ENCODE results near the gene TGM6. TPM values are rescaled to one million over a fixed set of nuclear protein-coding genes. Genes with fewer than 3 reads are reported as not detected.
A peak's percentile ranks its signal among the peaks of the same experiment; 100 is the strongest.

The TGM6 gene
- total RNA-seq, 2 donors from 2014 or later, result not detected

GRCh38 chr20:2469991-2470422, 89.3 kb downstream of the TGM6 start:
- TF ChIP-seq, protein P1, sequence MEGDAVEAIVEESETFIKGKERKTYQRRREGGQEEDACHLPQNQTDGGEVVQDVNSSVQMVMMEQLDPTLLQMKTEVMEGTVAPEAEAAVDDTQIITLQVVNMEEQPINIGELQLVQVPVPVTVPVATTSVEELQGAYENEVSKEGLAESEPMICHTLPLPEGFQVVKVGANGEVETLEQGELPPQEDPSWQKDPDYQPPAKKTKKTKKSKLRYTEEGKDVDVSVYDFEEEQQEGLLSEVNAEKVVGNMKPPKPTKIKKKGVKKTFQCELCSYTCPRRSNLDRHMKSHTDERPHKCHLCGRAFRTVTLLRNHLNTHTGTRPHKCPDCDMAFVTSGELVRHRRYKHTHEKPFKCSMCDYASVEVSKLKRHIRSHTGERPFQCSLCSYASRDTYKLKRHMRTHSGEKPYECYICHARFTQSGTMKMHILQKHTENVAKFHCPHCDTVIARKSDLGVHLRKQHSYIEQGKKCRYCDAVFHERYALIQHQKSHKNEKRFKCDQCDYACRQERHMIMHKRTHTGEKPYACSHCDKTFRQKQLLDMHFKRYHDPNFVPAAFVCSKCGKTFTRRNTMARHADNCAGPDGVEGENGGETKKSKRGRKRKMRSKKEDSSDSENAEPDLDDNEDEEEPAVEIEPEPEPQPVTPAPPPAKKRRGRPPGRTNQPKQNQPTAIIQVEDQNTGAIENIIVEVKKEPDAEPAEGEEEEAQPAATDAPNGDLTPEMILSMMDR (IDR thresholded peaks at IDR 0.05), result no peak
- Histone ChIP-seq H3K27ac (peak overlapping the region; percentile 97), H3K4me1 (ENCODE audit: control insufficient read depth in 1 of 2, low read depth in 2 of 2) (peaks cover 11 to 20% of the 10 kb centered on the region in 2 donors), H3K9me3 (no peaks in the 10 kb centered on the region), H3K36me3 (peaks cover 27% of the 10 kb centered on the region), H3K4me3 (peak overlapping the region; percentile 96), H3K27me3 (replicated peaks; ENCODE audit: insufficient read depth) (no peaks in the 10 kb centered on the region)
- ATAC-seq (ENCODE audit: insufficient number of reproducible peaks, low FRiP score, low read depth), result no peak
- DNase-seq (ENCODE audit: low spot score), result no peak

- TF ChIP-seq, protein P1 (IDR thresholded peaks at IDR 0.05), result no peak
- ATAC-seq (ENCODE audit: insufficient number of reproducible peaks, low FRiP score, low read depth) (peak; percentile 99), DNase-seq (ENCODE audit: low spot score) (peak; percentile 93)
- peak within 1 kb of the TSS; percentile 96 for H3K4me3 ChIP-seq
- no peaks in the 10 kb centered on the region for H3K27me3 ChIP-seq (replicated peaks; ENCODE audit: insufficient read depth)
- H3K27ac ChIP-seq, result peak within 1 kb of the TSS; percentile 97
- peaks cover 11 to 20% of the 10 kb centered on the region in 2 donors for H3K4me1 ChIP-seq (ENCODE audit: control insufficient read depth in 1 of 2, low read depth in 2 of 2)
- H3K9me3 ChIP-seq, result no peaks in the 10 kb centered on the region
- H3K36me3 ChIP-seq, result peaks cover 21% of the 10 kb centered on the region
Observed at GRCh38 chr20:2470423-2471193, 89.9 kb downstream of the TGM6 start, which contains the start of gene SNRPB. TSS of gene SNRPB (minus strand) at chr20:2470789. CDS start at chr20:2470690, 99 bp downstream.

DNA sequence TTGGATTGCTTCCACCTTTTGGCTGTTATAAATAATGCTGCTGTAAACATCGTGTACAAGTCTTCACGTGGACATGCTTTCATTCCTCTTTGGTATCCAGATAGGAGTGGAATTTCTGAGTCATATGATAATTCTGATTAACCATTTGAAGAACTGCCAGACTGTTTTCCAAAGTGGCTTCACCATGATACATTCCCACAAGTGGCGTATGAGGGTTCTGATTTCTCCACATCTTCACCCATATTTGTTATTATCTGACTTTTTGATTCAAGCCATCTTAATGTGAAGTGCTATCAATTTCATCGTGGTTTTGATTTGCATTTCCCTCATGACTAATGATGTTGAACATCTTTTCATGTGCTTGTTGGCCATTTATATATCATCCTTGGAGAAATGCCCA, 92.8 kb downstream of the TGM6 start:
- no peak overlapping the region for H3K4me3 ChIP-seq
- TF ChIP-seq, protein P1 (IDR thresholded peaks at IDR 0.05), result no peak
- H3K27me3 ChIP-seq (replicated peaks; ENCODE audit: insufficient read depth), result no peaks in the 10 kb centered on the region
- ATAC-seq (ENCODE audit: insufficient number of reproducible peaks, low FRiP score, low read depth), result no peak
- H3K9me3 ChIP-seq, result no peaks in the 10 kb centered on the region
- H3K27ac ChIP-seq, result no peak overlapping the region
- H3K4me1 ChIP-seq (ENCODE audit: control insufficient read depth in 1 of 2, low read depth in 2 of 2), result peaks cover 7 to 18% of the 10 kb centered on the region in 2 donors
- H3K36me3 ChIP-seq, result no peaks in the 10 kb centered on the region
- DNase-seq (ENCODE audit: low spot score), result no peak

DNA sequence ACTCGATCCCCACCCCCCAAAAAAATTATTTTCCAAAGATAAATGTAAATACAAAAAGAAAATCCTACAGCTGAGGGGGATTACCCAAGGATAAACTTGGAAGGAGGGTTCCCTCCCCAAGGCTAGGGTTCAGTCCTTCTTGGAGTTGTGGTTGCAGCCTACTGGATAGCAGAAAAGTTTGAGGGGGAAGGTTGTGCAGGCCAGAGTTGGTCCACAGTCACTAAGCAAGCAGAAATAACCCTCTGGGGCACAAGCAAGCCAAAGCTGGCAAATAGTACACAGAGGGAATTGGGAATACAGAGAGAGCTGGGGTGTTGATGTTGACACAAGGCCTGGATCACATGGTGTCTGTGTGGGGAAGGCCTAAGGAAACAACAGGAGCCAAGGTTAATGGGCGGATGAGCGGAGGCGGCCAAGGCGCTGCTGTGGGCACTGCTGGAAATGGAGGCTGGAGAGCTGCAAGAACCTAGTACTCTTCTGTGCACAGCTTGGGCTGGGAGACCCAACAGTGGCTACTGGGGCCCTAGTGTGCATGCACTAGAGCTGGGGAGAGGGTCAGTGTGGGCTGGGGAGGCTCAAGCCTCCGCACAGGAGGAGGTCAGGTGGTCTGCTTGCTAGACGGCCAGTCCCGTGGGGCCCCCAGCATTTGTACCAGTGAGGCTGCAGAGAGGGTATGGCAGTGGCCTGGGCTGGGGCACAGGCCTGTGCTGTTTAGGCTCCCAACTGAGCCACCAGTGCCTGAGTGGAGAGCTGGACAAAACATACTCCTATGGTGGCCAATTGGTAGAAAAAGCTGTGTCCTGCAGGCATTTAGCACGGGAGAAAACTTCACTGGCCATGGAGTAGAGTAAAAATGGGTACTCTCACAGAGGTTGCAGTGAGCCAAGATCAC, 95.4 kb downstream of the TGM6 start:
- Histone ChIP-seq H3K27me3 (replicated peaks; ENCODE audit: insufficient read depth) (no peaks in the 10 kb centered on the region), H3K9me3 (no peaks in the 10 kb centered on the region), H3K27ac (no peak overlapping the region), H3K4me3 (no peak overlapping the region), H3K36me3 (peaks cover 6% of the 10 kb centered on the region), H3K4me1 (ENCODE audit: control insufficient read depth in 1 of 2, low read depth in 2 of 2) (peaks cover 0 to 3% of the 10 kb centered on the region in 2 donors)
- ATAC-seq (ENCODE audit: insufficient number of reproducible peaks, low FRiP score, low read depth), result no peak
- DNase-seq (ENCODE audit: low spot score), result no peak
- TF ChIP-seq, protein P1 (IDR thresholded peaks at IDR 0.05), result no peak
